Smooth muscle cell (in vitro differentiated cells): ENCODE data around the gene CIZ1. TPM values are rescaled to one million over a fixed set of nuclear protein-coding genes. Genes with fewer than 3 reads are reported as not detected.

Experiments
- DNase-seq: peaks from one replicate; lab custom pipeline; 2025; ENCODE audit not compliant: unreplicated experiment; lab: John Stamatoyannopoulos, UW
- H2AFZ ChIP-seq: fragments of 200-600 bp; sonication (generic); 2 replicates; pipeline ENCODE4 v1.6.0; 2016; ENCODE audit warnings: antibody characterized with exemption, low read depth, mild to moderate bottlenecking
- H3F3A ChIP-seq: fragments of 200-600 bp; sonication (generic); 2 replicates; pipeline ENCODE4 v1.6.0; 2017; ENCODE audit warnings: antibody characterized with exemption, low read depth
- H3K27ac ChIP-seq: fragments of 200-600 bp; sonication (generic); 2 replicates; pipeline ENCODE4 v1.5.1; 2016; ENCODE audit warnings: low read depth, mild to moderate bottlenecking
- H3K27me3 ChIP-seq: fragments of 200-600 bp; sonication (generic); 2 replicates; pipeline ENCODE4 v1.6.1; 2016; ENCODE audit warnings: low read depth, mild to moderate bottlenecking
- H3K36me3 ChIP-seq: fragments of 200-600 bp; sonication (generic); 2 replicates; pipeline ENCODE4 v1.5.1; 2016; ENCODE audit warnings: low read depth
- H3K4me1 ChIP-seq: fragments of 200-600 bp; sonication (generic); 2 replicates; pipeline ENCODE4 v1.5.1; 2016; ENCODE audit warnings: low read depth
- H3K4me2 ChIP-seq: fragments of 200-600 bp; sonication (generic); 2 replicates; pipeline ENCODE4 v1.6.0; 2016; ENCODE audit warnings: mild to moderate bottlenecking
- H3K4me3 ChIP-seq: fragments of 200-600 bp; sonication (generic); 2 replicates; pipeline ENCODE4 v1.5.1; 2016; ENCODE audit warnings: mild to moderate bottlenecking
- H3K79me2 ChIP-seq: fragments of 200-600 bp; sonication (generic); 2 replicates; pipeline ENCODE4 v1.6.0; 2016; ENCODE audit warnings: low read depth, mild to moderate bottlenecking
- H3K9ac ChIP-seq: fragments of 200-600 bp; sonication (generic); 2 replicates; pipeline ENCODE4 v1.6.0; 2016; ENCODE audit warnings: low read depth
- H3K9me3 ChIP-seq: fragments of 200-600 bp; sonication (generic); replicated peaks from 2 replicates; pipeline ENCODE4 v1.5.1; 2016; ENCODE audit warnings: low read depth
- H4K20me1 ChIP-seq: fragments of 200-600 bp; sonication (generic); 2 replicates; pipeline ENCODE4 v1.6.0; 2016; ENCODE audit warnings: low read depth
- WGBS: methylation state at CpG from one replicate; pipeline ENCODE4 v1.1.7; 2016; ENCODE audit warnings: low lambda C conversion rate; 5-methylcytosine and 5-hydroxymethylcytosine counted together
- polyA plus RNA-seq: library from polyadenylated mRNA; unstranded; fragments of >200 nt; fragmentation: Nextera tagmentation; extraction: Ambion mirVana; gene quantifications from 2 replicates; pipeline ENCODE4 v1.2.1, GENCODE V29; 2016
- total RNA-seq: library from RNA; depleted of rRNA; stranded (reverse); fragments of >200 nt; gene quantifications from 2 replicates; pipeline ENCODE4 v1.2.3, GENCODE V29; 2014
- TF ChIP-seq, protein P1 (sequence below): fragments of 200-600 bp; sonication (generic); IDR thresholded peaks from 2 replicates; pipeline ENCODE4 v1.5.1; 2017; ENCODE audit warnings: borderline replicate concordance, mild to moderate bottlenecking, antibody characterized with exemption; ENCODE audit not compliant: insufficient read depth, poor library complexity, severe bottlenecking

Gene CIZ1
- total and polyA plus RNA-seq, 2 experiments from 2014 or later, result 23.5 to 84.0 TPM

DNA sequence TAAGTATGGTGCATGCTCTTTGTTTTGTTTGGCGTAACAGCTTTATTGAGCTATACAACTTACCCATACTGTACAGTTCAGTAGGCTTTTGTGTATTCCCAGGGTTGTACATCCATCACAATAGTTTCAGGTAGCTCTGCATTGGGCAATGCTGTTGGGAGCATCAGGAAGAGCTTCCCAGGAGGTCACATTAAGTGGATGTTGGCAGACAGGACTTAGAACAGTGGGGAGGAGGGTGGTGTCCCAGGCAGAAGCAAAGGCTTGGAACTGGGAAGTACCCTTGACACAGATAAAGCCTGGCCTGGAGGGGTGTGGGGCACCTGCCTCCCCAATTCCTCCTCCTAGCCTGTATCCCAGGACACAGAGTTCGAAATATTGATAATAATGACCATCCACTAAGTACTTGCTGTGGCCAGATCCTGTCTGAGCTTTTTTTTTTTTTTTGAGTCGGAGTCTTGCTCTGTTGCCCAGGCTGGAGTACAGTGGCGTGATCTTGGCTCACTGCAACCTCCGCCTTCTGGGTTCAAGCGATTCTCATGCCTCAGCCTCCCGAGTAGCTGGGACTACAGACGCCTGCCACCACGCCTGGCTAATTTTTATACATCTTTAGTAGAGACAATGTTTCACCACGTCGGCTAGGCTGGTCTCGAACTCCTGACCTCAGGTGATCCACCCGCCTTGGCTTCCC is 30.0 kb downstream of the CIZ1 start:
- Histone ChIP-seq H3K9me3 (no peaks in the 10 kb centered on the region), H3K36me3 (no peaks in the 10 kb centered on the region), H3K4me1 (no peaks in the 10 kb centered on the region), H2AFZ (no peak overlapping the region), H3K27ac (no peak overlapping the region), H3K79me2 (no peaks in the 10 kb centered on the region), H3K4me2 (peak overlapping the region; percentile 92), H3K4me3 (peak overlapping the region; percentile 70), H3F3A (no peaks in the 10 kb centered on the region), H4K20me1 (peaks cover 11% of the 10 kb centered on the region), H3K27me3 (no peaks in the 10 kb centered on the region), H3K9ac (no peak overlapping the region)
- 96% methylated on average over 13 of the region's 13 CpGs for WGBS
- no peak for DNase-seq
- TF ChIP-seq, protein P1, sequence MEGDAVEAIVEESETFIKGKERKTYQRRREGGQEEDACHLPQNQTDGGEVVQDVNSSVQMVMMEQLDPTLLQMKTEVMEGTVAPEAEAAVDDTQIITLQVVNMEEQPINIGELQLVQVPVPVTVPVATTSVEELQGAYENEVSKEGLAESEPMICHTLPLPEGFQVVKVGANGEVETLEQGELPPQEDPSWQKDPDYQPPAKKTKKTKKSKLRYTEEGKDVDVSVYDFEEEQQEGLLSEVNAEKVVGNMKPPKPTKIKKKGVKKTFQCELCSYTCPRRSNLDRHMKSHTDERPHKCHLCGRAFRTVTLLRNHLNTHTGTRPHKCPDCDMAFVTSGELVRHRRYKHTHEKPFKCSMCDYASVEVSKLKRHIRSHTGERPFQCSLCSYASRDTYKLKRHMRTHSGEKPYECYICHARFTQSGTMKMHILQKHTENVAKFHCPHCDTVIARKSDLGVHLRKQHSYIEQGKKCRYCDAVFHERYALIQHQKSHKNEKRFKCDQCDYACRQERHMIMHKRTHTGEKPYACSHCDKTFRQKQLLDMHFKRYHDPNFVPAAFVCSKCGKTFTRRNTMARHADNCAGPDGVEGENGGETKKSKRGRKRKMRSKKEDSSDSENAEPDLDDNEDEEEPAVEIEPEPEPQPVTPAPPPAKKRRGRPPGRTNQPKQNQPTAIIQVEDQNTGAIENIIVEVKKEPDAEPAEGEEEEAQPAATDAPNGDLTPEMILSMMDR, result no peak

- 1% methylated on average over 22 of the region's 23 CpGs for WGBS
- Histone ChIP-seq H3F3A (no peaks in the 10 kb centered on the region), H3K9me3 (no peaks in the 10 kb centered on the region), H3K9ac (peak overlapping the region; percentile 65), H2AFZ (peak overlapping the region; percentile 38), H3K27ac (peak overlapping the region; percentile 23), H3K27me3 (no peaks in the 10 kb centered on the region), H3K36me3 (no peaks in the 10 kb centered on the region), H3K4me3 (peak overlapping the region; percentile 70), H3K79me2 (no peaks in the 10 kb centered on the region), H3K4me2 (peak overlapping the region; percentile 92), H4K20me1 (peaks cover 11% of the 10 kb centered on the region), H3K4me1 (no peaks in the 10 kb centered on the region)
- DNase-seq, result no peak
- TF ChIP-seq, protein P1, result no peak
Observed at GRCh38 chr9:128160603-128160987, 30.8 kb downstream of the CIZ1 start.

GRCh38 chr9:128159784-128160602 is 31.4 kb downstream of the CIZ1 start, which contains the start of gene BBLN:
Gene BBLN (plus strand): TSS chr9:128160265. CDS start chr9:128160408, 143 bp downstream.
- Histone ChIP-seq H3K9me3 (no peaks in the 10 kb centered on the region), H3K27me3 (no peaks in the 10 kb centered on the region), H3K27ac (peak within 1 kb of the TSS; percentile 23), H3K9ac (peak within 1 kb of the TSS; percentile 65), H2AFZ (peak within 1 kb of the TSS; percentile 38), H3F3A (no peaks in the 10 kb centered on the region), H3K4me3 (peak within 1 kb of the TSS; percentile 70), H3K79me2 (no peaks in the 10 kb centered on the region), H4K20me1 (peaks cover 11% of the 10 kb centered on the region), H3K36me3 (no peaks in the 10 kb centered on the region), H3K4me2 (peak within 1 kb of the TSS; percentile 92), H3K4me1 (no peaks in the 10 kb centered on the region)
- TF ChIP-seq, protein P1, result no peak
- WGBS, result under 1% methylated on average over 75 of the region's 77 CpGs
- peak; percentile 95 for DNase-seq
